Measurements from ENCODE around the gene KIF5C.

Gene KIF5C

GRCh38 chr2:148903979-148904378, 29.0 kb downstream of the KIF5C start:
- Histone ChIP-seq H3K27ac (ENCODE audit: low read depth, low read length) (no peak overlapping the region), H3K9me3 (ENCODE audit: control insufficient read depth, insufficient read depth, low read depth, low read length) (peaks cover 9% of the 10 kb centered on the region; the same call in 1 of the 2 replicates), H3K4me3 (ENCODE audit: low read depth, low read length) (no peak overlapping the region), H3K27me3 (ENCODE audit: control insufficient read depth, insufficient read depth, low read length) (no peaks in the 10 kb centered on the region), H3K4me1 (ENCODE audit: control insufficient read depth, insufficient read depth, low read length) (peaks cover 3% of the 10 kb centered on the region), H3K9ac (ENCODE audit: low read length) (no peak overlapping the region), H3K36me3 (ENCODE audit: control insufficient read depth, insufficient read depth, low read length) (no peaks in the 10 kb centered on the region)

- peaks cover 9% of the 10 kb centered on the region; the same call in 1 of the 2 replicates for H3K9me3 ChIP-seq (ENCODE audit: control insufficient read depth, insufficient read depth, low read depth, low read length)
- H3K27ac ChIP-seq (ENCODE audit: low read depth, low read length) = no peak overlapping the region
- no peaks in the 10 kb centered on the region for H3K27me3 ChIP-seq (ENCODE audit: control insufficient read depth, insufficient read depth, low read length)
- H3K36me3 ChIP-seq (ENCODE audit: control insufficient read depth, insufficient read depth, low read length) = no peaks in the 10 kb centered on the region
- peaks cover 4% of the 10 kb centered on the region for H3K4me1 ChIP-seq (ENCODE audit: control insufficient read depth, insufficient read depth, low read length)
- H3K4me3 ChIP-seq (ENCODE audit: low read depth, low read length) = no peak overlapping the region
- no peak overlapping the region for H3K9ac ChIP-seq (ENCODE audit: low read length)
Measured at GRCh38 chr2:148906124-148906523, 31.1 kb downstream of the KIF5C start.

- Histone ChIP-seq H3K36me3 (ENCODE audit: control insufficient read depth, insufficient read depth, low read length) (no peaks in the 10 kb centered on the region), H3K27me3 (ENCODE audit: control insufficient read depth, insufficient read depth, low read length) (no peaks in the 10 kb centered on the region), H3K4me3 (ENCODE audit: low read depth, low read length) (no peak overlapping the region), H3K9ac (ENCODE audit: low read length) (no peak overlapping the region), H3K27ac (ENCODE audit: low read depth, low read length) (no peak overlapping the region), H3K9me3 (ENCODE audit: control insufficient read depth, insufficient read depth, low read depth, low read length) (peaks cover 9% of the 10 kb centered on the region; the same call in 1 of the 2 replicates), H3K4me1 (ENCODE audit: control insufficient read depth, insufficient read depth, low read length) (peaks cover 4% of the 10 kb centered on the region)
Measured at GRCh38 chr2:148907085-148907785, 32.2 kb downstream of the KIF5C start.

GRCh38 chr2:148909114-148909513, 34.1 kb downstream of the KIF5C start:
- no peaks in the 10 kb centered on the region for H3K36me3 ChIP-seq (ENCODE audit: control insufficient read depth, insufficient read depth, low read length)
- H3K27ac ChIP-seq (ENCODE audit: low read depth, low read length) = no peak overlapping the region
- no peaks in the 10 kb centered on the region for H3K27me3 ChIP-seq (ENCODE audit: control insufficient read depth, insufficient read depth, low read length)
- H3K4me1 ChIP-seq (ENCODE audit: control insufficient read depth, insufficient read depth, low read length) = peaks cover 4% of the 10 kb centered on the region
- peaks cover 9% of the 10 kb centered on the region; the same call in 1 of the 2 replicates for H3K9me3 ChIP-seq (ENCODE audit: control insufficient read depth, insufficient read depth, low read depth, low read length)
- no peak overlapping the region for H3K4me3 ChIP-seq (ENCODE audit: low read depth, low read length)
- no peak overlapping the region for H3K9ac ChIP-seq (ENCODE audit: low read length)

GRCh38 chr2:148913061-148913460, 38.0 kb downstream of the KIF5C start:
- Histone ChIP-seq H3K9me3 (ENCODE audit: control insufficient read depth, insufficient read depth, low read depth, low read length) (peaks cover under 1% of the 10 kb centered on the region; the same call in 1 of the 2 replicates), H3K27me3 (ENCODE audit: control insufficient read depth, insufficient read depth, low read length) (no peaks in the 10 kb centered on the region), H3K9ac (ENCODE audit: low read length) (no peak overlapping the region), H3K4me1 (ENCODE audit: control insufficient read depth, insufficient read depth, low read length) (peaks cover 4% of the 10 kb centered on the region; the same call in 1 of the 2 replicates), H3K4me3 (ENCODE audit: low read depth, low read length) (no peak overlapping the region), H3K36me3 (ENCODE audit: control insufficient read depth, insufficient read depth, low read length) (no peaks in the 10 kb centered on the region), H3K27ac (ENCODE audit: low read depth, low read length) (no peak overlapping the region)

- Histone ChIP-seq H3K9me3 (ENCODE audit: control insufficient read depth, insufficient read depth, low read depth, low read length) (peaks cover 4% of the 10 kb centered on the region), H3K4me1 (ENCODE audit: control insufficient read depth, insufficient read depth, low read length) (peaks cover 4% of the 10 kb centered on the region; the same call in 1 of the 2 replicates), H3K27me3 (ENCODE audit: control insufficient read depth, insufficient read depth, low read length) (no peaks in the 10 kb centered on the region), H3K9ac (ENCODE audit: low read length) (no peak overlapping the region), H3K36me3 (ENCODE audit: control insufficient read depth, insufficient read depth, low read length) (no peaks in the 10 kb centered on the region), H3K27ac (ENCODE audit: low read depth, low read length) (no peak overlapping the region), H3K4me3 (ENCODE audit: low read depth, low read length) (no peak overlapping the region)
Measured at GRCh38 chr2:148913492-148913891, 38.5 kb downstream of the KIF5C start.

GRCh38 chr2:148914463-148914862, 39.4 kb downstream of the KIF5C start:
- H3K27ac ChIP-seq (ENCODE audit: low read depth, low read length) = no peak overlapping the region
- H3K9me3 ChIP-seq (ENCODE audit: control insufficient read depth, insufficient read depth, low read depth, low read length) = peaks cover 12% of the 10 kb centered on the region
- H3K27me3 ChIP-seq (ENCODE audit: control insufficient read depth, insufficient read depth, low read length) = no peaks in the 10 kb centered on the region
- no peaks in the 10 kb centered on the region for H3K36me3 ChIP-seq (ENCODE audit: control insufficient read depth, insufficient read depth, low read length)
- H3K4me1 ChIP-seq (ENCODE audit: control insufficient read depth, insufficient read depth, low read length) = no peaks in the 10 kb centered on the region
- no peak overlapping the region for H3K4me3 ChIP-seq (ENCODE audit: low read depth, low read length)
- H3K9ac ChIP-seq (ENCODE audit: low read length) = no peak overlapping the region

- H3K9ac ChIP-seq (ENCODE audit: low read length) = no peak overlapping the region
Measured at GRCh38 chr2:148917431-148917830, 42.4 kb downstream of the KIF5C start.

GRCh38 chr2:148918554-148918953, 43.5 kb downstream of the KIF5C start:
- Histone ChIP-seq H3K27me3 (ENCODE audit: control insufficient read depth, insufficient read depth, low read length) (no peaks in the 10 kb centered on the region), H3K36me3 (ENCODE audit: control insufficient read depth, insufficient read depth, low read length) (peaks cover 2% of the 10 kb centered on the region), H3K9ac (ENCODE audit: low read length) (no peak overlapping the region), H3K4me3 (ENCODE audit: low read depth, low read length) (no peak overlapping the region), H3K9me3 (ENCODE audit: control insufficient read depth, insufficient read depth, low read depth, low read length) (peaks cover 12% of the 10 kb centered on the region), H3K27ac (ENCODE audit: low read depth, low read length) (no peak overlapping the region), H3K4me1 (ENCODE audit: control insufficient read depth, insufficient read depth, low read length) (0 out of 2 replicates have a peak, but pooled peaks cover 12% of the 10 kb centered on the region)

More at GRCh38 chr2:148917431-148917830, 42.4 kb downstream of the KIF5C start:
- Histone ChIP-seq H3K4me1 (ENCODE audit: control insufficient read depth, insufficient read depth, low read length) (0 out of 2 replicates have a peak, but pooled peaks cover 5% of the 10 kb centered on the region), H3K27ac (ENCODE audit: low read depth, low read length) (no peak overlapping the region), H3K27me3 (ENCODE audit: control insufficient read depth, insufficient read depth, low read length) (no peaks in the 10 kb centered on the region), H3K9me3 (ENCODE audit: control insufficient read depth, insufficient read depth, low read depth, low read length) (peaks cover 12% of the 10 kb centered on the region), H3K36me3 (ENCODE audit: control insufficient read depth, insufficient read depth, low read length) (peaks cover 2% of the 10 kb centered on the region), H3K4me3 (ENCODE audit: low read depth, low read length) (no peak overlapping the region)

- H3K36me3 ChIP-seq (ENCODE audit: control insufficient read depth, insufficient read depth, low read length) = peaks cover 12% of the 10 kb centered on the region
Measured at GRCh38 chr2:148920559-148920958, 45.5 kb downstream of the KIF5C start.

GRCh38 chr2:148922062-148922461, 47.0 kb downstream of the KIF5C start:
- Histone ChIP-seq H3K27ac (ENCODE audit: low read depth, low read length) (no peak overlapping the region), H3K4me1 (ENCODE audit: control insufficient read depth, insufficient read depth, low read length) (peaks cover 21% of the 10 kb centered on the region), H3K4me3 (ENCODE audit: low read depth, low read length) (no peak overlapping the region), H3K36me3 (ENCODE audit: control insufficient read depth, insufficient read depth, low read length) (peaks cover 16% of the 10 kb centered on the region), H3K27me3 (ENCODE audit: control insufficient read depth, insufficient read depth, low read length) (no peaks in the 10 kb centered on the region), H3K9ac (ENCODE audit: low read length) (no peak overlapping the region), H3K9me3 (ENCODE audit: control insufficient read depth, insufficient read depth, low read depth, low read length) (peaks cover 12% of the 10 kb centered on the region)

More at GRCh38 chr2:148920559-148920958, 45.5 kb downstream of the KIF5C start:
- no peak overlapping the region for H3K9ac ChIP-seq (ENCODE audit: low read length)
- H3K4me3 ChIP-seq (ENCODE audit: low read depth, low read length) = no peak overlapping the region
- peaks cover 12% of the 10 kb centered on the region for H3K9me3 ChIP-seq (ENCODE audit: control insufficient read depth, insufficient read depth, low read depth, low read length)
- no peak overlapping the region for H3K27ac ChIP-seq (ENCODE audit: low read depth, low read length)
- 0 out of 2 replicates have a peak, but pooled peaks cover 12% of the 10 kb centered on the region for H3K4me1 ChIP-seq (ENCODE audit: control insufficient read depth, insufficient read depth, low read length)
- no peaks in the 10 kb centered on the region for H3K27me3 ChIP-seq (ENCODE audit: control insufficient read depth, insufficient read depth, low read length)

Measured in HUES6 (cell line).